Vagina (tissue), 2 donors: ENCODE data around the gene SCMH1.

Experiments used
- CTCF ChIP-seq, 3 experiments: fragments of 450-650 bp in 2 of 3; fragments of 200-600 bp in 1 of 3; sonication (generic) in 1 of 3; IDR thresholded peaks; one replicate each; pipeline ENCODE4 v1.5.1; 2017 to 2019; ENCODE audit warnings: antibody characterized with exemption in 3 of 3, mild to moderate bottlenecking in 2 of 3, moderate library complexity in 2 of 3
- POLR2A ChIP-seq, 2 donors: fragments of 450-650 bp; IDR thresholded peaks; one replicate each; pipeline ENCODE4 v1.6.1; 2017; ENCODE audit warnings: antibody characterized with exemption in 2 of 2, mild to moderate bottlenecking in 2 of 2, moderate library complexity in 2 of 2

GRCh38 chr1:41245659-41246058 is 3.6 kb upstream of the SCMH1 start:
- no peak for TF ChIP-seq POLR2A (IDR thresholded peaks at IDR 0.05)
- TF ChIP-seq CTCF (IDR thresholded peaks at IDR 0.05), result no peak
